Left ventricle myocardium superior (tissue), 1 donor: ENCODE results near the gene TP73. TPM values are rescaled to one million over a fixed set of nuclear protein-coding genes. Genes with fewer than 3 reads are reported as not detected.
"Not testable (repeated sequence)": the region's sequence is repeated elsewhere in the genome, so short reads cannot be mapped to it uniquely, and the experiment has no call there.

Experiments used
- ATAC-seq: fragments of 200-7000 bp; cut with Tn5 transposase; one replicate; pipeline ENCODE4 v1.9.1; 2020; ENCODE audit warnings: mild to moderate bottlenecking, moderate library complexity
- DNase-seq: peaks from one replicate; pipeline ENCODE4 v3.0.0-alpha.2; 2020
- intact Hi-C: fragments of 100-400 bp; cut with micrococcal nuclease; formaldehyde crosslinking; loops from one replicate; pipeline ENCODE4 v1.11.0; 2022
- total RNA-seq: library from RNA; stranded (reverse); fragmentation: NEBNext Ultra II Directional; extraction: Animal tissue kit (Norgen Biotek cat#: 25700); gene quantifications from one replicate; pipeline ENCODE4 v1.2.1, GENCODE V29; 2021
- donor health status: DM: no; HTN: yes; CAD: no; lungs with severe emphysema.

Gene TP73
- total RNA-seq, 1 donor from 2014 or later: 0.05 TPM

DNA sequence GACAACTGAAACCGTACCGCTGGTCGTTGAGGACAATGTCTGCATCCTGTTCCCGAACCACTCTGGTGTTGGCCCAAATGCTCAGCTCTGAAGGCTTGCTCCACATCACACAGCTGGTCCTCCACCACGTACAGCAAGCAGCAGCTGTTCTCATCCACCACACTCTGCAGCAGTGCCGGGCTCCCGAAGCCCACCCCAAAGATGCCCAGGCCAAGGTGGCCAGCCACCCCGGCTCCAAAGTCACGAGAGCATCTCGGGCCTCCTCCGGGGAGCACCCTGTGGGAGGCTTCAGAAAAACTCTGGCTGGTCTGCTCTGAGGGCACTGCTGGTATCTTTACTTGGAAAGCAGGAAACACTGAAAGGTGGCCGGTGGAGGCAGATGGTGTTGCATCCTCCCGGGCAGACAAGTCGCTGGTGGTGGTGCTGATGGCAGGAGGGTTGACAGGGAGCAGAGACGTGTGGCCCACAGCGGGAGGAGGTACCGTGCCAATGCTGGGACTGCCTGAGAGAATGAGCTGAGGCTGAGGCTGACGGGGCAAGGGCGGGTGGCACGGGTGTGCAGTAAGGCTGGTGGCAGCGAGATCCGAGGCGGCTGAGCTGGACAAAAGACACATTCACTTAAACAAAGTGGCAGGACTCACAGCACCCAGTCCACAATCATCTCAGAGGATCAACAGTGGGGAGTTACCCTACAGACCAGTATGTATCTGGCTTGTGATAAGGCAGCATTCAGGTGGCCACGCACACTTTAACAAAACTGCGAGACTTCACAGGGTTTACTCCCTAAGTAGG lies 93.5 kb downstream of the TP73 start:
- DNase-seq (no peak), ATAC-seq (peak; percentile 4)
- intact Hi-C loops: no loop called here

GRCh38 chr1:3746389-3746829 lies 94.1 kb downstream of the TP73 start:
- DNase-seq (no peak), ATAC-seq (peak; percentile 46)
- intact Hi-C loops: no loop called here

- intact Hi-C loops: no loop called here
- DNase-seq (peak; percentile 94), ATAC-seq (peak; percentile 97)
Measured at GRCh38 chr1:3746830-3747521, 94.7 kb downstream of the TP73 start.

DNA sequence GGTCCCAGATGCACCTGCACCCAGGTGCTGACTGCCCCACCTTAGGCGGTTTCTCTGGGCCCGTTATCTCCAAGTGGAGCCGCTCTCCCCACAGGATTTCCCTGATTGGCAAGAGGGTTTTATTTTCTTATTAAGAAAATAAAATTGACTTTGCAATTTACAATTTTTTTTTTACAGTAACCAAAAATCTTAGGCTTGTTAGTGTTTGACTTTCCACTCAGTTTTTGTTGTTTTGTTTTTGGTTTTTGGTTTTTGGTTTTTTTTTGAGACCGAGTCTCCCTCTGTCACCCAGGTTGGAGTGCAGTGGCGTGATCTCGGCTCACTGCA lies 95.2 kb downstream of the TP73 start:
- DNase-seq (no peak), ATAC-seq (no peak)
- intact Hi-C loops: no loop called here

DNA sequence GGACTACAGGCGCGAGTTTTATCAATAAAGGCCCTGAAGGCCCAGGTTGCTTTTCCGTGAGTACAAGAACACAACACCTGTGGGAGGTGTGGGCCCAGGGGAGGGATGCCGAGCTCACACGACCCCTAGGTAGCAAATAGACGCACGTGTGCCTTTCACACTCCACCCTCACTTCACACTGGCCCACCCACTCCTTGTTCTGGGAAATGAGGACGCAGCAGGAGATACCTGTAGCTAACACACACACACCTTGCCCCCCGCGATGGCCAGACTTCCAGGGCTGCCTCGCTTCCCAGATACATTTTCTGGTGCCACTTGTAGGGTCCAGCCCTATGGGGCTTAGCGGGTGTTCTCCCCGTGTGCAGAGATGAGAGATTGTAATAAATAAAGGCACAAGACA lies 95.6 kb downstream of the TP73 start:
- ATAC-seq: no peak
- no peak for DNase-seq
- intact Hi-C loops: no loop called here

DNA sequence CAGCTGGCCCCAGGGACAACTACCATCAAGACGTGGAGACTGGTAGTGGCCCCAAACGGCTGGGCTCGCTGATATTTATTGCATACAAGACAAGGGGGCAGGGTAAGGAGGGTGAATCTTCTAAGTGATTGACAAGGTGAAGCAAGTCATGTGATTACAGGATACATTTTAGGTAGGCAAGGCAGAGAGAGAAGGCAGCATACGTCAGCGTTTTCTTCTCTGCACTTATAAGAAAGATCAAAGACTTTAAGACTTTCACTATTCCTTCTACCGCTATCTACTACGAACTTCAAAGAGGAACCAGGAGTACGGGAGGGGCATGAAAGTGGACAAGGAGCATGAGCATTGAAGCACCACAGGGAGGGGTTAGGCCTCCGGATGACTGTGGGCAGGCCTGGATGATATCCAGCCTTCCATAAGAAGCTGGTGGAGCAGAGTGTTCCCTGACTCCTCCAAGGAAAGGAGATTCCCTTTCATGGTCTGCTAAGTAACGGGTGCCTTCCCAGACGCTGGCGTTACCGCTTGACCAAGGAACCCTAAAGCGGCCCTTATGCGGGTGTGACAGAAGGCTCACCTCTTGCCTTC lies 96.1 kb downstream of the TP73 start:
- DNase-seq, ATAC-seq, intact Hi-C loops: not testable (repeated sequence)

DNA sequence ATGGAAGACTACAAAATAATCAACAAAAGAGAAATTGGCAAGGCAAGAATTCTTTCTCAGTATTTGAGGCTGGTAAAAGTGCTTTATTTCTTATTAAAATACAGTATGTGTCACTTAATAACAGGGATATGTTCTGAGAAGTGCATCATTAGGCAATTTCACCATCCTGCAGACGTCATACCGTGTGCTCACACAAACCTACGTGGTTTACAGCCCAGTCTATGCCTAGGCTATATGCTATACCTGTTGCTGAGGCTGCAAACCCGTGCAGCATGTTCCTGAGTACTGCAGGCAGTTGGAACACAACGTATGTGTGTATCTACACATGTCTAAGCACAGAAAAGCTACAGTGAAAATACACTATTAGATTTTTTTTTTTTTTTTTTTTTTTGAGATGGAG lies 97.2 kb downstream of the TP73 start:
- intact Hi-C loops: no loop called here
- ATAC-seq (no peak), DNase-seq (no peak)

DNA sequence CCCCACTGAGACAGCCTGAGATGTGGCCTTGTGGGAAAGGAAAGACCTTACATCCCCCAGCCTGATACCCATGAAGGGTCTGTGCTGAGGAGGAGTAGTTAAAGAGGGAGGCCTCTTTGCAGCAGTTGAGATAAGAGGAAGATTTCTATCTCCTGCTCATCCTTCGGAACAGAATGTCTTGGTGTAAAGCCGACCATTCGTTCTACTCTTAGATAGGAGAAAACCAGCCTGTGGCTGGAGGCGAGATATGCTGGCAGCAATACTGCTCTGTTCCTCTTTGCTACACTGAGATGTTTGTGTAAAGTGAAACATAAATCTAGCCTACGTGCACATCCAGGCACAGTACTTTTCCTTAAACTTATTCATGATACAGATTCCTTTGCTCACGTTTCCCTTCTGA lies 98.4 kb downstream of the TP73 start:
- intact Hi-C loops: no loop called here
- ATAC-seq (no peak), DNase-seq (no peak)

- intact Hi-C loops: no loop called here
- no peak for DNase-seq
- ATAC-seq: no peak
Measured at GRCh38 chr1:3752400-3752945, 100.2 kb downstream of the TP73 start, which contains the start of gene CCDC27. Gene CCDC27 (plus strand): TSS chr1:3752450. CDS start chr1:3752482, 32 bp downstream.

GRCh38 chr1:3753656-3754454 lies 101.5 kb downstream of the TP73 start:
- intact Hi-C loops: no loop called here
- ATAC-seq: no peak
- DNase-seq: no peak

GRCh38 chr1:3756394-3756793 lies 104.1 kb downstream of the TP73 start:
- intact Hi-C loops: no loop called here
- ATAC-seq (no peak), DNase-seq (no peak)

- intact Hi-C loops: no loop called here
- DNase-seq (no peak), ATAC-seq (no peak)
Measured at GRCh38 chr1:3759164-3759563, 106.8 kb downstream of the TP73 start.

GRCh38 chr1:3759796-3760195 lies 107.5 kb downstream of the TP73 start:
- ATAC-seq (no peak), DNase-seq (no peak)
- intact Hi-C loops: no loop called here

DNA sequence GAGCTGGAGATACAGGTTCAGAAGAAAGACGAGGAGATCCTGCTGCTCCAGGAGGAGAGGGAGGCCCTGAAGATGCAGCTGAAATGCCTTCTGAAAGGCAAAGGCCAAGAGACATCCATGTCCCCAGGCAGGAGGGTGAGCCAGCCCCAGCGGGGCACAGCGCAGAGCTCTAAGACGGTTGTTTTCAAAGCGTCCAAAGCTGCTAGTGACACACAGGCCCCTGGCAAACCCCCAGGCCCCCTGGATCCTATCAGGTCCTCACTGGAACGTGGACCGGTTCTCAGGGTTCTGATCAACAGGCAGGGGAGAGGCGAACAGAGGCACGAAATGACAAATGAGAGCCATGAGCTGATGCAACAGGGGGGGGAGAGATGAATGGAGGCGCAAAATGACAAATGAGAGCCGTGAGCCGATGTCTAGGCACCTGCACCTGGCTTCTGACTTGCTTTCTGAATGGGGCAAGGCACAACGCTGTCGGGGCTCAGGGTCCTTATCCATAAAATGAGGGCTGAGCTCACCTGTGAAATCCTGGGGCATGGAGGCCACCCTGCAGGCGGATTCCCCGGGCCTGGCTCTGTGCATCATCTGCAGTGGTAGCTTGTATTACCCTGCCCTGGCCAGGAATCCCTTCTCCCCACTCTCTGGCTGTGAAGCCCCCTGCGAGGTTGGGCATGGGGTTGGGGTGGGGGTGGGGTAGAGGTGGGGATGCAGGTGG lies 109.1 kb downstream of the TP73 start:
- intact Hi-C loops: no loop called here
- no peak for ATAC-seq
- DNase-seq: no peak

GRCh38 chr1:3762151-3762872 lies 110.0 kb downstream of the TP73 start:
- ATAC-seq: no peak
- intact Hi-C loops: no loop called here
- DNase-seq: no peak

DNA sequence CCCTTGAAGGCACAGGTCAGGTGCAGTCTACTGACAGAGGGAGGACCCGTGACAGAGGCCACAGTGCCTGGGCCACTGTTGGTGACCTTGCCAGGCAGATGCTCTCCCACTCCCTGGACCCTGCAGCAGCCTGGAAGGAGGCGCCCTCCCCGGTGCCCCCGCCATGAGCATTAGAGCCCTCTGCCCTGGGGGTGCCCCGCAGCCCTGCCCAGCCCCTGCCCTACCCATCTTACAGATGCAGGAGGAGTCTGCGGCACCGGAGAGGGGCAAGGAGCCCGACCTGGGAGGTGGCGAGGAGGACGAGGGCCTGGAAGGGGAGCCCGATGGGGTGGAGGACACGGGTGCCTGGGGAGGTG lies 110.5 kb downstream of the TP73 start:
- intact Hi-C loops: no loop called here
- ATAC-seq (no peak), DNase-seq (no peak)

DNA sequence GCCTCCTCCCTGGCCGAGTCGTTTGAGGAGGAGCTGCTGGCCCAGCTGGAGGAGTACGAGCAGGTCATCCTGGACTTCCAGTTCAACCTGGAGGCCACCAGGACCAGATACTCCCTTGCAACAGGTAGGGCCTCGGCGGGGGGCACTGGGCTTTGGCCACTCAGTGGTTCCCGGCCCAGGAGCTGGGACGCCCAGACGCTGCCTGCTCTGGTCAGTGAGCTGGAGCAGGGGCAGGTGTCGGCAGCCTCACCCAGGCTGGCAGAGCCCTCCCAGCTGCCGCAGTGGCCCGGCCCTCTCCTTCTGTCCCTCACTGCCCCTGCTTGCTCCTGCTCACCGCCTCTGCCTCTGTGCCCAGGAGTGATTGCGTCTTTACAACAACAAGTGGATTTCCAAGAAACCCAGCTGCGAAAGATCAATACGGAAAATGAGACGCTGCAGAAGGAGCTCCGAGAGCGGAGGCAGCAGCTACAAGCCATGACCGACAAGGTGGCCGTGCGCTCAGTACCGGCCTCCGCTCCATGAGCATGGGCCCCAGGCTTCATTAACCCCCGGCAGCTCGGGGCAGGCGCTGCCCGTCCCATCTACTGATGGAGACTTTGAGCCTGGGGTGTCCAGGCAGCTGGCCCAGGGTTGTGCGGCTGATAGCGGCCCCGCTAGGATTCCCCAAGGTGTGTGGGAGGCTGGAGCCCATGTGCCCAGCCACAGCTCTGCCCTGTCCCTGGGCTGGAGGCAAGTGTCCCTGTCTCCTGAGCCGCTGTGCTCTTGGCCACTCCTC lies 111.2 kb downstream of the TP73 start:
- no peak for ATAC-seq
- intact Hi-C loops: no loop called here
- no peak for DNase-seq
